ENCODE measurements around the gene FBLN1. TPM values are rescaled to one million over a fixed set of nuclear protein-coding genes. Genes with fewer than 3 reads are reported as not detected.
A peak's percentile ranks its signal among the peaks of the same experiment; 100 is the strongest.

FBLN1 gene
- total and polyA plus RNA-seq, 2 of the 13 experiments (the other 11 are each of a cell fraction or from before 2014, with no cell fraction given), result 37.3 to 103 TPM

DNA sequence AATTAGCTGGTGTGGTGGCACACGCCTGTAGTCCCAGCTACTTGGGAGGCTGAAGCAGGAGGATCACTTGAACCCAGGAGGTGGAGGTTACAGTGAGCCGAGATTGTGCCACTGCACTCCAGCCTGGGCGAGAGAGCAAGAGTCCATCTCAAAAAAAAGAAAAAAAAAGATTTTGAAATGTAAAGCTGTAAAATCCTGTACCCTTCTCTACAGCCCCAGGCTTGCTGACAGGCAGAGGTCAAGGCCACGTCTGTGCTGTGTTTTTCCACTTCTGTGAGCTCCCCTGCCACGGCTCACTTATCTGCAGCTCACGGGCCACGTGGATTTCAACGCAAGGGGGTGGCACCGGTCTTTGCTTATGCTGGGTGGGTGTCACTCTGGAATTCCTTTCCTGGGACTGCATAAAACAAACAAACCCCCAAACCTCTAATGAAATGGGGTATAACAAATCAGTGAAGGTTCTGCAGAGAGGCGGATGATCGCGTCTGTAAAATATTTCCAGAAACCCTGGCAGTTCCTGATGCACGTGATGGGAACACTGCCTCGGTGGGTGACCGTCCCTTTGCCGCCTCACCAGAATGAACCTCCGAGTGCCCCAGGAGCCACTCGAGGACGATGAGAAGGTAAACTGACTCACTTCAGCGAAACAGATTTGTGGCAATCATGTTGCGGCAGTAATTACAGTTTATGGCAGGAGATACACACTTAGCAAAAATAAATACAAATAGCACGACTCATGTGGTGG is 125.0 kb downstream of the FBLN1 start (continued):
- TF ChIP-seq, protein P1, sequence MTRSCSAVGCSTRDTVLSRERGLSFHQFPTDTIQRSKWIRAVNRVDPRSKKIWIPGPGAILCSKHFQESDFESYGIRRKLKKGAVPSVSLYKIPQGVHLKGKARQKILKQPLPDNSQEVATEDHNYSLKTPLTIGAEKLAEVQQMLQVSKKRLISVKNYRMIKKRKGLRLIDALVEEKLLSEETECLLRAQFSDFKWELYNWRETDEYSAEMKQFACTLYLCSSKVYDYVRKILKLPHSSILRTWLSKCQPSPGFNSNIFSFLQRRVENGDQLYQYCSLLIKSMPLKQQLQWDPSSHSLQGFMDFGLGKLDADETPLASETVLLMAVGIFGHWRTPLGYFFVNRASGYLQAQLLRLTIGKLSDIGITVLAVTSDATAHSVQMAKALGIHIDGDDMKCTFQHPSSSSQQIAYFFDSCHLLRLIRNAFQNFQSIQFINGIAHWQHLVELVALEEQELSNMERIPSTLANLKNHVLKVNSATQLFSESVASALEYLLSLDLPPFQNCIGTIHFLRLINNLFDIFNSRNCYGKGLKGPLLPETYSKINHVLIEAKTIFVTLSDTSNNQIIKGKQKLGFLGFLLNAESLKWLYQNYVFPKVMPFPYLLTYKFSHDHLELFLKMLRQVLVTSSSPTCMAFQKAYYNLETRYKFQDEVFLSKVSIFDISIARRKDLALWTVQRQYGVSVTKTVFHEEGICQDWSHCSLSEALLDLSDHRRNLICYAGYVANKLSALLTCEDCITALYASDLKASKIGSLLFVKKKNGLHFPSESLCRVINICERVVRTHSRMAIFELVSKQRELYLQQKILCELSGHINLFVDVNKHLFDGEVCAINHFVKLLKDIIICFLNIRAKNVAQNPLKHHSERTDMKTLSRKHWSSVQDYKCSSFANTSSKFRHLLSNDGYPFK (CRISPR knock-in tag; IDR thresholded peaks at IDR 0.05; ENCODE audit: borderline replicate concordance), result no peak
- TF ChIP-seq RFX1 (IDR thresholded peaks at IDR 0.05) (no peak), ZSCAN25 (CRISPR knock-in tag; IDR thresholded peaks at IDR 0.05) (peak; percentile 46; the same call in 1 of the 2 replicates), IKZF4 (CRISPR knock-in tag; IDR thresholded peaks at IDR 0.05; ENCODE audit: borderline replicate concordance, low read depth, not compliant biosample characterization) (peak; percentile 30), ARNT (IDR thresholded peaks at IDR 0.05) (no peak), ZNF260 (CRISPR knock-in tag; IDR thresholded peaks at IDR 0.05; ENCODE audit: borderline replicate concordance, low read depth) (no peak), ZNF224 (CRISPR knock-in tag; IDR thresholded peaks at IDR 0.05) (0 out of 2 replicates have a peak, but pooled peaks have one; percentile 48), ZNF333 (CRISPR knock-in tag; IDR thresholded peaks at IDR 0.05; ENCODE audit: borderline replicate concordance) (no peak), TFAP4 (IDR thresholded peaks at IDR 0.05; ENCODE audit: borderline replicate concordance, low read depth) (no peak), KAT7 (CRISPR knock-in tag; IDR thresholded peaks at IDR 0.05; ENCODE audit: borderline replicate concordance) (no peak), ZBTB7B (CRISPR knock-in tag; IDR thresholded peaks at IDR 0.05) (peak; percentile 81; the same call in 1 of the 2 replicates), ZNF781 (CRISPR knock-in tag; IDR thresholded peaks at IDR 0.05; ENCODE audit: borderline replicate concordance, not compliant biosample characterization) (no peak), KLF15 (CRISPR knock-in tag; IDR thresholded peaks at IDR 0.05; ENCODE audit: borderline replicate concordance) (no peak), ESRRA (CRISPR knock-in tag; IDR thresholded peaks at IDR 0.05; ENCODE audit: low read depth) (0 out of 2 replicates have a peak, but pooled peaks have one; percentile 41), FOXK2 (IDR thresholded peaks at IDR 0.05) (no peak), GFI1 (CRISPR knock-in tag; IDR thresholded peaks at IDR 0.05; ENCODE audit: borderline replicate concordance) (peak; percentile 99), ZC3H13 (CRISPR knock-in tag; IDR thresholded peaks at IDR 0.05) (no peak), GATAD2A (CRISPR knock-in tag; IDR thresholded peaks at IDR 0.05) (peak; percentile 85), ZMYM2 (CRISPR knock-in tag; IDR thresholded peaks at IDR 0.05) (peak; percentile 95), ZBTB38 (CRISPR knock-in tag; IDR thresholded peaks at IDR 0.05) (peak; percentile 44; the same call in 1 of the 2 replicates), ZNF335 (CRISPR knock-in tag; IDR thresholded peaks at IDR 0.05) (no peak), HNRNPUL1 (IDR thresholded peaks at IDR 0.05; ENCODE audit: low read depth, low read length) (no peak), ZNF18 (CRISPR knock-in tag; IDR thresholded peaks at IDR 0.05; ENCODE audit: insufficient replicate concordance) (peak; percentile 35)

Measured in HepG2 (cell line).